ENCODE measurements around the gene ZSCAN22. TPM values are rescaled to one million over a fixed set of nuclear protein-coding genes. Genes with fewer than 3 reads are reported as not detected.

The ZSCAN22 gene
- total RNA-seq, 1 experiment from 2014 or later: 3.2 TPM

DNA sequence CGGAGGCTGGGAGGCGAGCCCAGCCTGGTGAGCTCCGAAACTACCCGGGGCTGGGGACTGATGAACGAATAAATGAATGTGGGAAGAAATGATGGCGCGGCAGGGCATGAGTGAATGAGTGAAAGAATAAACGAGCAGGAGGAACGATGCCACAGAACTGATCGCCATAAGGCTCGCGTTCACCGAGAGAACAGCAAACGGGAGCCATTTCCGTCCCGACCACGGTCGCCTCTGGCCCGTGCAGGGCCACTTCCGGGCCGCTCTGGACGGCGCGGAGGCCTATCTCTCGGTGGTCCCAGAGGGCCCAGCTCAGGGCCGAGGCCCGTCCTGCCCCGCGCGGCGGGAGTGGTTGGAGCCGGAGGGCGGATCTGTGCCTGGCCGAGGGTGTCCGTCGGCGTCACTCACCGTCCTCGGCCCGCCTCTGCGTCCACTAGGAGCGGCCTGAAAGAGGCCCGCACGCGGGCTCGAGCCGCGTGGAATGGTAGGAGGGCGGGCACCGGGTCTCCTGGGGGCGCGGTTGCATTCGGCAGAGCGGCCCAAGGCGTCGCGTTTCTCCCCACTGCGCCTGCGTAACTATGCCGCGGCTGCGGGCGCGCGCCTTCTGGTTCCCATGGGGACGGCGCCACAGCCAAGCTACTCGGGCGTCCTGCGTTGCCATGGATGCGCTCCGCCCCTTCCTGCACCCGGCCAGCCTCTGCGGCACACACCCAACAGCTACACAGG, 35.6 kb downstream of the ZSCAN22 start, which contains the start of gene ZNF497 (continued):
- TF ChIP-seq, protein P1, sequence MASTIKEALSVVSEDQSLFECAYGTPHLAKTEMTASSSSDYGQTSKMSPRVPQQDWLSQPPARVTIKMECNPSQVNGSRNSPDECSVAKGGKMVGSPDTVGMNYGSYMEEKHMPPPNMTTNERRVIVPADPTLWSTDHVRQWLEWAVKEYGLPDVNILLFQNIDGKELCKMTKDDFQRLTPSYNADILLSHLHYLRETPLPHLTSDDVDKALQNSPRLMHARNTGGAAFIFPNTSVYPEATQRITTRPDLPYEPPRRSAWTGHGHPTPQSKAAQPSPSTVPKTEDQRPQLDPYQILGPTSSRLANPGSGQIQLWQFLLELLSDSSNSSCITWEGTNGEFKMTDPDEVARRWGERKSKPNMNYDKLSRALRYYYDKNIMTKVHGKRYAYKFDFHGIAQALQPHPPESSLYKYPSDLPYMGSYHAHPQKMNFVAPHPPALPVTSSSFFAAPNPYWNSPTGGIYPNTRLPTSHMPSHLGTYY (CRISPR knock-in tag; IDR thresholded peaks at IDR 0.05): no peak
- TF ChIP-seq, protein P2, sequence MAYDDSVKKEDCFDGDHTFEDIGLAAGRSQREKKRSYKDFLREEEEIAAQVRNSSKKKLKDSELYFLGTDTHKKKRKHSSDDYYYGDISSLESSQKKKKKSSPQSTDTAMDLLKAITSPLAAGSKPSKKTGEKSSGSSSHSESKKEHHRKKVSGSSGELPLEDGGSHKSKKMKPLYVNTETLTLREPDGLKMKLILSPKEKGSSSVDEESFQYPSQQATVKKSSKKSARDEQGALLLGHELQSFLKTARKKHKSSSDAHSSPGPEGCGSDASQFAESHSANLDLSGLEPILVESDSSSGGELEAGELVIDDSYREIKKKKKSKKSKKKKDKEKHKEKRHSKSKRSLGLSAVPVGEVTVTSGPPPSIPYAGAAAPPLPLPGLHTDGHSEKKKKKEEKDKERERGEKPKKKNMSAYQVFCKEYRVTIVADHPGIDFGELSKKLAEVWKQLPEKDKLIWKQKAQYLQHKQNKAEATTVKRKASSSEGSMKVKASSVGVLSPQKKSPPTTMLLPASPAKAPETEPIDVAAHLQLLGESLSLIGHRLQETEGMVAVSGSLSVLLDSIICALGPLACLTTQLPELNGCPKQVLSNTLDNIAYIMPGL (CRISPR knock-in tag; IDR thresholded peaks at IDR 0.05): peak; percentile 22; the same call in 1 of the 2 replicates
- TF ChIP-seq ZNF138 (CRISPR knock-in tag; conservative IDR thresholded peaks at IDR 0.05) (no peak), SP1 (CRISPR knock-in tag; conservative IDR thresholded peaks at IDR 0.05) (0 out of 2 replicates have a peak, but pooled peaks have one; percentile 54), TP53 (CRISPR knock-in tag; IDR thresholded peaks at IDR 0.05) (0 out of 2 replicates have a peak, but pooled peaks have one; percentile 24), ZBTB21 (CRISPR knock-in tag; IDR thresholded peaks at IDR 0.05; ENCODE audit: borderline replicate concordance) (0 out of 2 replicates have a peak, but pooled peaks have one; percentile 52), NFATC4 (CRISPR knock-in tag; IDR thresholded peaks at IDR 0.05) (no peak), GTF2I (CRISPR knock-in tag; conservative IDR thresholded peaks at IDR 0.05) (no peak), ETV6 (CRISPR knock-in tag; IDR thresholded peaks at IDR 0.05) (peak; percentile 32), GRHL2 (CRISPR knock-in tag; IDR thresholded peaks at IDR 0.05; ENCODE audit: insufficient replicate concordance, severe bottlenecking) (no peak)
- TF ChIP-seq, protein P3, sequence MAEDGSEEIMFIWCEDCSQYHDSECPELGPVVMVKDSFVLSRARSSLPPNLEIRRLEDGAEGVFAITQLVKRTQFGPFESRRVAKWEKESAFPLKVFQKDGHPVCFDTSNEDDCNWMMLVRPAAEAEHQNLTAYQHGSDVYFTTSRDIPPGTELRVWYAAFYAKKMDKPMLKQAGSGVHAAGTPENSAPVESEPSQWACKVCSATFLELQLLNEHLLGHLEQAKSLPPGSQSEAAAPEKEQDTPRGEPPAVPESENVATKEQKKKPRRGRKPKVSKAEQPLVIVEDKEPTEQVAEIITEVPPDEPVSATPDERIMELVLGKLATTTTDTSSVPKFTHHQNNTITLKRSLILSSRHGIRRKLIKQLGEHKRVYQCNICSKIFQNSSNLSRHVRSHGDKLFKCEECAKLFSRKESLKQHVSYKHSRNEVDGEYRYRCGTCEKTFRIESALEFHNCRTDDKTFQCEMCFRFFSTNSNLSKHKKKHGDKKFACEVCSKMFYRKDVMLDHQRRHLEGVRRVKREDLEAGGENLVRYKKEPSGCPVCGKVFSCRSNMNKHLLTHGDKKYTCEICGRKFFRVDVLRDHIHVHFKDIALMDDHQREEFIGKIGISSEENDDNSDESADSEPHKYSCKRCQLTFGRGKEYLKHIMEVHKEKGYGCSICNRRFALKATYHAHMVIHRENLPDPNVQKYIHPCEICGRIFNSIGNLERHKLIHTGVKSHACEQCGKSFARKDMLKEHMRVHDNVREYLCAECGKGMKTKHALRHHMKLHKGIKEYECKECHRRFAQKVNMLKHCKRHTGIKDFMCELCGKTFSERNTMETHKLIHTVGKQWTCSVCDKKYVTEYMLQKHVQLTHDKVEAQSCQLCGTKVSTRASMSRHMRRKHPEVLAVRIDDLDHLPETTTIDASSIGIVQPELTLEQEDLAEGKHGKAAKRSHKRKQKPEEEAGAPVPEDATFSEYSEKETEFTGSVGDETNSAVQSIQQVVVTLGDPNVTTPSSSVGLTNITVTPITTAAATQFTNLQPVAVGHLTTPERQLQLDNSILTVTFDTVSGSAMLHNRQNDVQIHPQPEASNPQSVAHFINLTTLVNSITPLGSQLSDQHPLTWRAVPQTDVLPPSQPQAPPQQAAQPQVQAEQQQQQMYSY (CRISPR knock-in tag; IDR thresholded peaks at IDR 0.05): 0 out of 2 replicates have a peak, but pooled peaks have one; percentile 45
- TF ChIP-seq, protein P4, sequence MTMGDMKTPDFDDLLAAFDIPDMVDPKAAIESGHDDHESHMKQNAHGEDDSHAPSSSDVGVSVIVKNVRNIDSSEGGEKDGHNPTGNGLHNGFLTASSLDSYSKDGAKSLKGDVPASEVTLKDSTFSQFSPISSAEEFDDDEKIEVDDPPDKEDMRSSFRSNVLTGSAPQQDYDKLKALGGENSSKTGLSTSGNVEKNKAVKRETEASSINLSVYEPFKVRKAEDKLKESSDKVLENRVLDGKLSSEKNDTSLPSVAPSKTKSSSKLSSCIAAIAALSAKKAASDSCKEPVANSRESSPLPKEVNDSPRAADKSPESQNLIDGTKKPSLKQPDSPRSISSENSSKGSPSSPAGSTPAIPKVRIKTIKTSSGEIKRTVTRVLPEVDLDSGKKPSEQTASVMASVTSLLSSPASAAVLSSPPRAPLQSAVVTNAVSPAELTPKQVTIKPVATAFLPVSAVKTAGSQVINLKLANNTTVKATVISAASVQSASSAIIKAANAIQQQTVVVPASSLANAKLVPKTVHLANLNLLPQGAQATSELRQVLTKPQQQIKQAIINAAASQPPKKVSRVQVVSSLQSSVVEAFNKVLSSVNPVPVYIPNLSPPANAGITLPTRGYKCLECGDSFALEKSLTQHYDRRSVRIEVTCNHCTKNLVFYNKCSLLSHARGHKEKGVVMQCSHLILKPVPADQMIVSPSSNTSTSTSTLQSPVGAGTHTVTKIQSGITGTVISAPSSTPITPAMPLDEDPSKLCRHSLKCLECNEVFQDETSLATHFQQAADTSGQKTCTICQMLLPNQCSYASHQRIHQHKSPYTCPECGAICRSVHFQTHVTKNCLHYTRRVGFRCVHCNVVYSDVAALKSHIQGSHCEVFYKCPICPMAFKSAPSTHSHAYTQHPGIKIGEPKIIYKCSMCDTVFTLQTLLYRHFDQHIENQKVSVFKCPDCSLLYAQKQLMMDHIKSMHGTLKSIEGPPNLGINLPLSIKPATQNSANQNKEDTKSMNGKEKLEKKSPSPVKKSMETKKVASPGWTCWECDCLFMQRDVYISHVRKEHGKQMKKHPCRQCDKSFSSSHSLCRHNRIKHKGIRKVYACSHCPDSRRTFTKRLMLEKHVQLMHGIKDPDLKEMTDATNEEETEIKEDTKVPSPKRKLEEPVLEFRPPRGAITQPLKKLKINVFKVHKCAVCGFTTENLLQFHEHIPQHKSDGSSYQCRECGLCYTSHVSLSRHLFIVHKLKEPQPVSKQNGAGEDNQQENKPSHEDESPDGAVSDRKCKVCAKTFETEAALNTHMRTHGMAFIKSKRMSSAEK (CRISPR knock-in tag; IDR thresholded peaks at IDR 0.05; ENCODE audit: borderline replicate concordance): no peak
- TF ChIP-seq, protein P5, sequence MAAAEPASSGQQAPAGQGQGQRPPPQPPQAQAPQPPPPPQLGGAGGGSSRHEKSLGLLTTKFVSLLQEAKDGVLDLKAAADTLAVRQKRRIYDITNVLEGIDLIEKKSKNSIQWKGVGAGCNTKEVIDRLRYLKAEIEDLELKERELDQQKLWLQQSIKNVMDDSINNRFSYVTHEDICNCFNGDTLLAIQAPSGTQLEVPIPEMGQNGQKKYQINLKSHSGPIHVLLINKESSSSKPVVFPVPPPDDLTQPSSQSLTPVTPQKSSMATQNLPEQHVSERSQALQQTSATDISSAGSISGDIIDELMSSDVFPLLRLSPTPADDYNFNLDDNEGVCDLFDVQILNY (CRISPR knock-in tag; IDR thresholded peaks at IDR 0.05): peak; percentile 52; the same call in 1 of the 2 replicates
- TF ChIP-seq, protein P6, sequence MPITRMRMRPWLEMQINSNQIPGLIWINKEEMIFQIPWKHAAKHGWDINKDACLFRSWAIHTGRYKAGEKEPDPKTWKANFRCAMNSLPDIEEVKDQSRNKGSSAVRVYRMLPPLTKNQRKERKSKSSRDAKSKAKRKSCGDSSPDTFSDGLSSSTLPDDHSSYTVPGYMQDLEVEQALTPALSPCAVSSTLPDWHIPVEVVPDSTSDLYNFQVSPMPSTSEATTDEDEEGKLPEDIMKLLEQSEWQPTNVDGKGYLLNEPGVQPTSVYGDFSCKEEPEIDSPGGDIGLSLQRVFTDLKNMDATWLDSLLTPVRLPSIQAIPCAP (CRISPR knock-in tag; IDR thresholded peaks at IDR 0.05): peak; percentile 51; the same call in 1 of the 2 replicates
- TF ChIP-seq, protein P7, sequence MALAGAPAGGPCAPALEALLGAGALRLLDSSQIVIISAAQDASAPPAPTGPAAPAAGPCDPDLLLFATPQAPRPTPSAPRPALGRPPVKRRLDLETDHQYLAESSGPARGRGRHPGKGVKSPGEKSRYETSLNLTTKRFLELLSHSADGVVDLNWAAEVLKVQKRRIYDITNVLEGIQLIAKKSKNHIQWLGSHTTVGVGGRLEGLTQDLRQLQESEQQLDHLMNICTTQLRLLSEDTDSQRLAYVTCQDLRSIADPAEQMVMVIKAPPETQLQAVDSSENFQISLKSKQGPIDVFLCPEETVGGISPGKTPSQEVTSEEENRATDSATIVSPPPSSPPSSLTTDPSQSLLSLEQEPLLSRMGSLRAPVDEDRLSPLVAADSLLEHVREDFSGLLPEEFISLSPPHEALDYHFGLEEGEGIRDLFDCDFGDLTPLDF (CRISPR knock-in tag; IDR thresholded peaks at IDR 0.05): no peak; the same call in 1 of the 2 replicates
